Measurements from ENCODE around the gene ALPP.
"Not testable (repeated sequence)": the region's sequence is repeated elsewhere in the genome, so short reads cannot be mapped to it uniquely, and the experiment has no call there.

ALPP gene

GRCh38 chr2:232381204-232382031, 2.9 kb downstream of the ALPP start:
- DNase-seq (ENCODE audit: low spot score), result not testable (repeated sequence)

- no peak for DNase-seq (ENCODE audit: low spot score)
These were observed 4.0 kb downstream of the ALPP start for GRCh38 chr2:232382331-232383225.

- no peak for DNase-seq (ENCODE audit: low spot score)
These were observed 5.9 kb downstream of the ALPP start for GRCh38 chr2:232384466-232384865.

- not testable (repeated sequence) for DNase-seq (ENCODE audit: low spot score)
These were observed 6.5 kb downstream of the ALPP start for GRCh38 chr2:232385058-232385457.

GRCh38 chr2:232385660-232386489, 7.3 kb downstream of the ALPP start:
- no peak for DNase-seq (ENCODE audit: low spot score)

- no peak for DNase-seq (ENCODE audit: low spot score)
These were observed 7.9 kb downstream of the ALPP start for GRCh38 chr2:232386490-232386739.

- no peak for DNase-seq (ENCODE audit: low spot score)
These were observed 8.3 kb downstream of the ALPP start for GRCh38 chr2:232386740-232387450.

GRCh38 chr2:232387451-232388171, 9.1 kb downstream of the ALPP start:
- DNase-seq (ENCODE audit: low spot score), result no peak

- DNase-seq (ENCODE audit: low spot score), result no peak
These were observed 9.9 kb downstream of the ALPP start for GRCh38 chr2:232388324-232388891.

GRCh38 chr2:232389327-232389726, 10.8 kb downstream of the ALPP start:
- no peak for DNase-seq (ENCODE audit: low spot score)

- no peak for DNase-seq (ENCODE audit: low spot score)
These were observed 12.1 kb downstream of the ALPP start for GRCh38 chr2:232390661-232391060.

- DNase-seq (ENCODE audit: low spot score), result no peak
These were observed 15.0 kb downstream of the ALPP start for GRCh38 chr2:232393556-232393955.

- not testable (repeated sequence) for DNase-seq (ENCODE audit: low spot score)
These were observed 15.9 kb downstream of the ALPP start for GRCh38 chr2:232394431-232394830.

GRCh38 chr2:232395586-232395985, 17.0 kb downstream of the ALPP start:
- no peak for DNase-seq (ENCODE audit: low spot score)

- no peak for DNase-seq (ENCODE audit: low spot score)
These were observed 18.1 kb downstream of the ALPP start for GRCh38 chr2:232396683-232397082.

GRCh38 chr2:232398293-232399034, 19.9 kb downstream of the ALPP start:
- no peak for DNase-seq (ENCODE audit: low spot score)

- DNase-seq (ENCODE audit: low spot score), result no peak
These were observed 21.9 kb downstream of the ALPP start for GRCh38 chr2:232400256-232401015.

GRCh38 chr2:232402518-232402917, 24.0 kb downstream of the ALPP start:
- DNase-seq (ENCODE audit: low spot score), result no peak

GRCh38 chr2:232405943-232406510, 27.5 kb downstream of the ALPP start:
- no peak for DNase-seq (ENCODE audit: low spot score)

All from hematopoietic multipotent progenitor cell treated with erythropoietin and hydrocortisone succinate and interleukin-3 and kit ligand, for 15 days (in vitro differentiated cells).